Measurements from ENCODE around the gene ANKEF1.

Gene ANKEF1

GRCh38 chr20:10089871-10090587 lies 55.2 kb downstream of the ANKEF1 start:
- no peak for DNase-seq (ENCODE audit: low read depth)

GRCh38 chr20:10090588-10091166 lies 55.9 kb downstream of the ANKEF1 start:
- DNase-seq (ENCODE audit: low read depth), result no peak

- DNase-seq (ENCODE audit: low read depth), result no peak
These were observed 58.4 kb downstream of the ANKEF1 start for GRCh38 chr20:10093087-10093591.

- no peak for DNase-seq (ENCODE audit: low read depth)
These were observed 59.9 kb downstream of the ANKEF1 start for GRCh38 chr20:10094566-10095173.

- no peak for DNase-seq (ENCODE audit: low read depth)
These were observed 62.0 kb downstream of the ANKEF1 start for GRCh38 chr20:10096790-10097189.

GRCh38 chr20:10105046-10105445 lies 70.3 kb downstream of the ANKEF1 start:
- DNase-seq (ENCODE audit: low read depth), result no peak
